Endothelial cell of umbilical vein (primary cell): Measurements from ENCODE around the gene GALNT9. TPM values are rescaled to one million over a fixed set of nuclear protein-coding genes. Genes with fewer than 3 reads are reported as not detected.

Source experiments
- BruUV-seq: library from RNA; stranded (reverse); fragments of 400-500 nt; replicated peaks from 2 replicates; lab custom pipeline; 2021; lab: Mats Ljungman, UMichigan
- CTCF ChIA-PET: fragments of 300-600, 350-600 bp; sonication (Branson Sonifier 250); formaldehyde crosslinking; loops from one replicate; lab custom pipeline; 2021; ENCODE audit warnings: antibody characterized with exemption, inconsistent platforms; lab: Charles Lee
- POLR2A ChIA-PET: fragments of 300-600, 350-600 bp; sonication (Branson Sonifier 250); formaldehyde crosslinking; loops from one replicate; lab custom pipeline; 2021; ENCODE audit warnings: antibody characterized with exemption, inconsistent platforms; lab: Charles Lee
- DNase-seq: peaks from one replicate; pipeline ENCODE4 v3.0.0-alpha.2; 2011; ENCODE audit warnings: low read depth, low spot score
- FAIRE-seq: peaks from 2 replicates; lab custom pipeline; 2011; peaks lifted over from hg19 to GRCh38; lab: Jason Lieb, UNC
- H2AFZ ChIP-seq: 2 replicates; pipeline ENCODE4 v1.6.0; 2012; ENCODE audit warnings: low read depth, low read length, control low read depth, inconsistent platforms
- H3K27ac ChIP-seq: 2 replicates; pipeline ENCODE4 v1.5.1; 2011; ENCODE audit warnings: low read depth, mild to moderate bottlenecking, control low read depth, low read length, moderate library complexity; ENCODE audit not compliant: insufficient read depth
- H3K27me3 ChIP-seq, 2 experiments: 2 replicates each; pipeline versions ENCODE4 v1.6.0 to v1.6.1; 2011; ENCODE audit warnings: low read length in 2 of 2, mixed read lengths in 1 of 2; ENCODE audit not compliant: control insufficient read depth in 2 of 2, insufficient read depth in 2 of 2
- H3K36me3 ChIP-seq, 2 experiments: 2 replicates in 1 of 2; 3 replicates in 1 of 2; pipeline ENCODE4 v1.5.1; 2011; ENCODE audit warnings: low read length in 2 of 2, mild to moderate bottlenecking in 1 of 2, moderate library complexity in 1 of 2; ENCODE audit not compliant: control insufficient read depth in 2 of 2, insufficient read depth in 2 of 2; ENCODE audit errors: extremely low read depth in 1 of 2
- H3K4me1 ChIP-seq: 3 replicates; pipeline ENCODE4 v1.5.1; 2011; ENCODE audit warnings: mild to moderate bottlenecking, low read length; ENCODE audit not compliant: control insufficient read depth, insufficient read depth; ENCODE audit errors: extremely low read depth
- H3K4me2 ChIP-seq: 2 replicates; pipeline ENCODE4 v1.6.1; 2011; ENCODE audit warnings: low read length, control low read depth, mixed read lengths; ENCODE audit not compliant: insufficient read depth
- H3K4me3 ChIP-seq, 3 experiments: fragments of 200-600 bp in 1 of 3; sonication (generic), shearing (Covaris generic) in 1 of 3; replicated peaks in 1 of 3; 2 replicates each; pipeline ENCODE4 v1.5.1; 2011 to 2016; ENCODE audit warnings: control low read depth in 3 of 3, low read length in 3 of 3, mild to moderate bottlenecking in 2 of 3, inconsistent platforms in 1 of 3, low read depth in 1 of 3, moderate library complexity in 1 of 3; ENCODE audit not compliant: insufficient read depth in 1 of 3
- H3K79me2 ChIP-seq: 2 replicates; pipeline ENCODE4 v1.6.0; 2012; ENCODE audit warnings: low read length, inconsistent platforms; ENCODE audit not compliant: control insufficient read depth, insufficient read depth
- H3K9ac ChIP-seq: replicated peaks from 2 replicates; pipeline ENCODE3; 2011; ENCODE audit warnings: low read length, control low read depth; ENCODE audit not compliant: insufficient read depth; ENCODE audit errors: extremely low read depth
- H3K9me1 ChIP-seq: replicated peaks from 3 replicates; pipeline ENCODE4 v1.6.0; 2011; ENCODE audit warnings: mild to moderate bottlenecking, low read length; ENCODE audit not compliant: control insufficient read depth, insufficient read depth; ENCODE audit errors: extremely low read depth
- H3K9me3 ChIP-seq: replicated peaks from 2 replicates; pipeline ENCODE4 v1.5.1; 2012; ENCODE audit warnings: low read length, inconsistent platforms; ENCODE audit not compliant: control insufficient read depth, insufficient read depth
- H4K20me1 ChIP-seq: replicated peaks from 2 replicates; pipeline ENCODE3; 2011; ENCODE audit warnings: mild to moderate bottlenecking, low read length; ENCODE audit not compliant: control insufficient read depth, insufficient read depth; ENCODE audit errors: extremely low read depth
- CTCF ChIP-seq, 2 donors: IDR thresholded peaks; 1 replicate in 1 of 2; 2 replicates in 1 of 2; pipeline ENCODE4 v1.5.1; 2011; ENCODE audit warnings: low read length in 2 of 2, mild to moderate bottlenecking in 2 of 2, moderate library complexity in 2 of 2, control low read depth in 1 of 2, inconsistent platforms in 1 of 2, low read depth in 1 of 2; ENCODE audit not compliant: insufficient read depth in 1 of 2; ENCODE audit errors: extremely low read depth in 1 of 2
- EZH2 ChIP-seq: IDR thresholded peaks from 2 replicates; pipeline ENCODE4 v1.6.1; 2012; ENCODE audit warnings: borderline replicate concordance, low read depth, mild to moderate bottlenecking, moderate library complexity, low read length, inconsistent platforms; ENCODE audit not compliant: severe bottlenecking
- FOS ChIP-seq: IDR thresholded peaks from 2 replicates; pipeline ENCODE4 v1.6.1; 2011; ENCODE audit warnings: mild to moderate bottlenecking, low read length, moderate library complexity, borderline replicate concordance; ENCODE audit not compliant: insufficient read depth
- GATA2 ChIP-seq: IDR thresholded peaks from 2 replicates; pipeline ENCODE4 v1.7.0; 2011; ENCODE audit warnings: low read depth, mild to moderate bottlenecking, moderate library complexity, mixed read lengths, low read length; ENCODE audit not compliant: insufficient read length, insufficient read depth
- JUN ChIP-seq: IDR thresholded peaks from 2 replicates; pipeline ENCODE4 v1.6.1; 2011; ENCODE audit warnings: borderline replicate concordance, low read depth; ENCODE audit not compliant: insufficient read length, insufficient read depth
- MAX ChIP-seq: IDR thresholded peaks from 2 replicates; pipeline ENCODE4 v1.6.1; 2011; ENCODE audit not compliant: insufficient read depth, insufficient read length
- MYC ChIP-seq: IDR thresholded peaks from one replicate; pipeline ENCODE4 v1.6.1; 2011; ENCODE audit warnings: mild to moderate bottlenecking, low read depth, low read length
- POLR2A ChIP-seq: IDR thresholded peaks from 2 replicates; pipeline ENCODE4 v1.6.1; 2012; ENCODE audit warnings: low read depth, mild to moderate bottlenecking, control low read depth, low read length
- POLR2AphosphoS5 ChIP-seq: IDR thresholded peaks from 2 replicates; pipeline ENCODE4 v1.6.1; 2012; ENCODE audit warnings: low read depth, mild to moderate bottlenecking, control low read depth, low read length, moderate library complexity; ENCODE audit not compliant: insufficient read depth
- dilution Hi-C: fragments of 300-500 bp; cut with MboI; formaldehyde crosslinking; loops from one replicate; pipeline ENCODE4 v1.15.0; 2019; ENCODE audit warnings: low sequenced_read_pairs; ENCODE audit not compliant: extremely low pct_ligation_motif_present
- intact Hi-C: fragments of 100-400 bp; cut with micrococcal nuclease; formaldehyde crosslinking; loops from one replicate; pipeline ENCODE4 v1.10.0; 2022
- polyA plus RNA-seq, 4 experiments: library from polyadenylated mRNA; depleted of rRNA in 3 of 4; stranded (reverse) in 3 of 4; unstranded in 1 of 4; fragments of >200 nt; gene quantifications; 2 replicates each; pipeline versions ENCODE4 v1.2.1 to v1.2.3, GENCODE V29; 2011 to 2012; ENCODE audit warnings: missing spikeins in 1 of 4
- total RNA-seq: library from RNA; stranded (reverse); gene quantifications from 2 replicates; pipeline ENCODE4 v1.2.3, GENCODE V29; 2021

Gene GALNT9
- total and polyA plus RNA-seq, 2 donors (not counting 3 experiments of a cell fraction or from before 2014, with no cell fraction given): 0.14 to 0.73 TPM

- ChIA-PET POLR2A (no interaction called here), CTCF (no interaction called here)
- no peak for FAIRE-seq
- Histone ChIP-seq H2AFZ (no peak overlapping the region), H4K20me1 (no peaks in the 10 kb centered on the region), H3K4me2 (no peak overlapping the region), H3K9me3 (no peaks in the 10 kb centered on the region), H3K9ac (no peak overlapping the region), H3K79me2 (no peaks in the 10 kb centered on the region), H3K9me1 (no peaks in the 10 kb centered on the region), H3K4me1 (no peaks in the 10 kb centered on the region), H3K4me3 (no peak overlapping the region), H3K36me3 (no peaks in the 10 kb centered on the region), H3K27ac (no peak overlapping the region), H3K27me3 (no peaks in the 10 kb centered on the region)
- no peak for DNase-seq
- no TSS peak for BruUV-seq
- TF ChIP-seq JUN (no peak), POLR2A (no peak), POLR2AphosphoS5 (no peak), FOS (no peak), MYC (no peak), EZH2 (no peak)
- dilution Hi-C loops: no loop called here
- intact Hi-C loops: no loop called here
Observed at GRCh38 chr12:132239796-132240668, 89.4 kb downstream of the GALNT9 start.

GRCh38 chr12:132239392-132239791 lies 90.0 kb downstream of the GALNT9 start:
- H3K27ac ChIP-seq: no peak overlapping the region
- no peak overlapping the region for H3K4me2 ChIP-seq
- ChIA-PET POLR2A (no interaction called here), CTCF (no interaction called here)
- no peaks in the 10 kb centered on the region for H3K9me1 ChIP-seq
- H3K27me3 ChIP-seq: no peaks in the 10 kb centered on the region
- no peak overlapping the region for H2AFZ ChIP-seq
- BruUV-seq: no TSS peak
- dilution Hi-C loops: no loop called here
- intact Hi-C loops: no loop called here
- no peak overlapping the region for H3K4me3 ChIP-seq
- no peaks in the 10 kb centered on the region for H3K79me2 ChIP-seq
- no peak for FAIRE-seq
- no peak overlapping the region for H3K9ac ChIP-seq
- no peaks in the 10 kb centered on the region for H3K36me3 ChIP-seq
- no peaks in the 10 kb centered on the region for H4K20me1 ChIP-seq
- H3K9me3 ChIP-seq: no peaks in the 10 kb centered on the region
- TF ChIP-seq FOS (no peak), POLR2AphosphoS5 (no peak), EZH2 (no peak), JUN (no peak), MAX (no peak), POLR2A (no peak), CTCF (IDR thresholded peaks at IDR 0.05; ENCODE audit: extremely low read depth in 1 of 2, insufficient read depth in 1 of 2, low read depth in 1 of 2, low read length in 2 of 2) (no peak), MYC (no peak), GATA2 (no peak)
- DNase-seq: no peak
- no peaks in the 10 kb centered on the region for H3K4me1 ChIP-seq
